ENCODE measurements around the gene NPAS3. TPM values are rescaled to one million over a fixed set of nuclear protein-coding genes. Genes with fewer than 3 reads are reported as not detected.

The NPAS3 gene
- total and polyA plus RNA-seq, 2 donors (not counting 3 experiments of a cell fraction or from before 2014, with no cell fraction given), result 0.10 to 0.13 TPM

- no peak for FAIRE-seq
- H3K36me3 ChIP-seq (ENCODE audit: control insufficient read depth in 2 of 2, extremely low read depth in 1 of 2, insufficient read depth in 2 of 2, low read length in 2 of 2), result no peaks in the 10 kb centered on the region
- H2AFZ ChIP-seq (ENCODE audit: low read depth, low read length), result no peak overlapping the region
- peaks cover 1 to 2% of the 10 kb centered on the region in 2 experiments for H3K27me3 ChIP-seq (ENCODE audit: control insufficient read depth in 2 of 2, insufficient read depth in 2 of 2, low read length in 2 of 2)
- H3K9me1 ChIP-seq (replicated peaks; ENCODE audit: control insufficient read depth, extremely low read depth, insufficient read depth, low read length), result no peaks in the 10 kb centered on the region
- no peak overlapping the region for H3K9ac ChIP-seq (replicated peaks; ENCODE audit: extremely low read depth, insufficient read depth, low read length)
- TF ChIP-seq POLR2AphosphoS5 (IDR thresholded peaks at IDR 0.05; ENCODE audit: insufficient read depth, low read depth, low read length) (no peak), POLR2A (IDR thresholded peaks at IDR 0.05; ENCODE audit: low read depth, low read length) (no peak), FOS (IDR thresholded peaks at IDR 0.05; ENCODE audit: borderline replicate concordance, insufficient read depth, low read length) (no peak)
- TF ChIP-seq, protein P1, sequence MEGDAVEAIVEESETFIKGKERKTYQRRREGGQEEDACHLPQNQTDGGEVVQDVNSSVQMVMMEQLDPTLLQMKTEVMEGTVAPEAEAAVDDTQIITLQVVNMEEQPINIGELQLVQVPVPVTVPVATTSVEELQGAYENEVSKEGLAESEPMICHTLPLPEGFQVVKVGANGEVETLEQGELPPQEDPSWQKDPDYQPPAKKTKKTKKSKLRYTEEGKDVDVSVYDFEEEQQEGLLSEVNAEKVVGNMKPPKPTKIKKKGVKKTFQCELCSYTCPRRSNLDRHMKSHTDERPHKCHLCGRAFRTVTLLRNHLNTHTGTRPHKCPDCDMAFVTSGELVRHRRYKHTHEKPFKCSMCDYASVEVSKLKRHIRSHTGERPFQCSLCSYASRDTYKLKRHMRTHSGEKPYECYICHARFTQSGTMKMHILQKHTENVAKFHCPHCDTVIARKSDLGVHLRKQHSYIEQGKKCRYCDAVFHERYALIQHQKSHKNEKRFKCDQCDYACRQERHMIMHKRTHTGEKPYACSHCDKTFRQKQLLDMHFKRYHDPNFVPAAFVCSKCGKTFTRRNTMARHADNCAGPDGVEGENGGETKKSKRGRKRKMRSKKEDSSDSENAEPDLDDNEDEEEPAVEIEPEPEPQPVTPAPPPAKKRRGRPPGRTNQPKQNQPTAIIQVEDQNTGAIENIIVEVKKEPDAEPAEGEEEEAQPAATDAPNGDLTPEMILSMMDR (IDR thresholded peaks at IDR 0.05; ENCODE audit: extremely low read depth in 1 of 2, insufficient read depth in 1 of 2, low read depth in 1 of 2, low read length in 2 of 2), result no peak
- intact Hi-C loops (cut with micrococcal nuclease), result no loop called here
- POLR2A ChIA-PET, result no interaction called here
- H3K4me1 ChIP-seq (ENCODE audit: control insufficient read depth, extremely low read depth, insufficient read depth, low read length), result no peaks in the 10 kb centered on the region
- no peak overlapping the region for H3K27ac ChIP-seq (ENCODE audit: insufficient read depth, low read depth, low read length)
- no peaks in the 10 kb centered on the region for H3K79me2 ChIP-seq (ENCODE audit: control insufficient read depth, insufficient read depth, low read length)
- no peaks in the 10 kb centered on the region for H4K20me1 ChIP-seq (replicated peaks; ENCODE audit: control insufficient read depth, extremely low read depth, insufficient read depth, low read length)
- no peak overlapping the region for H3K4me2 ChIP-seq (ENCODE audit: insufficient read depth, low read length)
- CTCF ChIA-PET, result no interaction called here
- dilution Hi-C loops (cut with MboI; ENCODE audit: extremely low pct_ligation_motif_present, low sequenced_read_pairs), result no loop called here
- H3K4me3 ChIP-seq (replicated peaks in 1 of 3; ENCODE audit: insufficient read depth in 1 of 3, low read depth in 1 of 3, low read length in 3 of 3), result no peak overlapping the region
- no TSS peak for BruUV-seq (replicated peaks)
- DNase-seq (ENCODE audit: low read depth, low spot score), result no peak
- H3K9me3 ChIP-seq (replicated peaks; ENCODE audit: control insufficient read depth, insufficient read depth, low read length), result no peaks in the 10 kb centered on the region
Measured at GRCh38 chr14:33317675-33318074, 379.0 kb downstream of the NPAS3 start.

- Histone ChIP-seq H3K36me3 (ENCODE audit: control insufficient read depth in 2 of 2, extremely low read depth in 1 of 2, insufficient read depth in 2 of 2, low read length in 2 of 2) (no peaks in the 10 kb centered on the region), H3K79me2 (ENCODE audit: control insufficient read depth, insufficient read depth, low read length) (no peaks in the 10 kb centered on the region), H3K9me1 (replicated peaks; ENCODE audit: control insufficient read depth, extremely low read depth, insufficient read depth, low read length) (no peaks in the 10 kb centered on the region), H3K4me2 (ENCODE audit: insufficient read depth, low read length) (no peak overlapping the region), H3K27ac (ENCODE audit: insufficient read depth, low read depth, low read length) (no peak overlapping the region), H4K20me1 (replicated peaks; ENCODE audit: control insufficient read depth, extremely low read depth, insufficient read depth, low read length) (no peaks in the 10 kb centered on the region), H2AFZ (ENCODE audit: low read depth, low read length) (no peak overlapping the region), H3K9me3 (replicated peaks; ENCODE audit: control insufficient read depth, insufficient read depth, low read length) (no peaks in the 10 kb centered on the region), H3K27me3 (ENCODE audit: control insufficient read depth in 2 of 2, insufficient read depth in 2 of 2, low read length in 2 of 2) (peaks cover 0 to 2% of the 10 kb centered on the region in 2 experiments), H3K4me1 (ENCODE audit: control insufficient read depth, extremely low read depth, insufficient read depth, low read length) (no peaks in the 10 kb centered on the region), H3K4me3 (replicated peaks in 1 of 3; ENCODE audit: insufficient read depth in 1 of 3, low read depth in 1 of 3, low read length in 3 of 3) (no peak overlapping the region), H3K9ac (replicated peaks; ENCODE audit: extremely low read depth, insufficient read depth, low read length) (no peak overlapping the region)
- TF ChIP-seq FOS (IDR thresholded peaks at IDR 0.05; ENCODE audit: borderline replicate concordance, insufficient read depth, low read length) (no peak), MYC (IDR thresholded peaks at IDR 0.05; ENCODE audit: low read depth, low read length) (no peak), JUN (IDR thresholded peaks at IDR 0.05; ENCODE audit: borderline replicate concordance, insufficient read depth, insufficient read length, low read depth) (no peak), POLR2A (IDR thresholded peaks at IDR 0.05; ENCODE audit: low read depth, low read length) (no peak), POLR2AphosphoS5 (IDR thresholded peaks at IDR 0.05; ENCODE audit: insufficient read depth, low read depth, low read length) (no peak), EZH2 (IDR thresholded peaks at IDR 0.05; ENCODE audit: borderline replicate concordance, low read depth, low read length, severe bottlenecking) (no peak), GATA2 (IDR thresholded peaks at IDR 0.05; ENCODE audit: insufficient read depth, insufficient read length, low read depth, low read length) (no peak)
- TF ChIP-seq, protein P1 (IDR thresholded peaks at IDR 0.05; ENCODE audit: extremely low read depth in 1 of 2, insufficient read depth in 1 of 2, low read depth in 1 of 2, low read length in 2 of 2), result no peak
- TF ChIP-seq, protein P2, sequence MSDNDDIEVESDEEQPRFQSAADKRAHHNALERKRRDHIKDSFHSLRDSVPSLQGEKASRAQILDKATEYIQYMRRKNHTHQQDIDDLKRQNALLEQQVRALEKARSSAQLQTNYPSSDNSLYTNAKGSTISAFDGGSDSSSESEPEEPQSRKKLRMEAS (IDR thresholded peaks at IDR 0.05; ENCODE audit: insufficient read depth, insufficient read length), result no peak
- FAIRE-seq (no peak), DNase-seq (ENCODE audit: low read depth, low spot score) (no peak)
- dilution Hi-C loops (cut with MboI; ENCODE audit: extremely low pct_ligation_motif_present, low sequenced_read_pairs) (no loop called here), intact Hi-C loops (cut with micrococcal nuclease) (no loop called here)
- POLR2A ChIA-PET, result no interaction called here
- CTCF ChIA-PET, result no interaction called here
- BruUV-seq (replicated peaks), result no TSS peak
Measured at GRCh38 chr14:33323979-33324378, 385.3 kb downstream of the NPAS3 start.

Measured in endothelial cell of umbilical vein (primary cell).